Measurements from ENCODE around the gene CDH15.

GRCh38 chr16:89242795-89243200 lies 71.2 kb downstream of the CDH15 start:
- no peak for TF ChIP-seq CTCF (IDR thresholded peaks at IDR 0.05)
- no peak for TF ChIP-seq POLR2A (IDR thresholded peaks at IDR 0.05)
- TF ChIP-seq EP300 (IDR thresholded peaks at IDR 0.05) = no peak
